Panc1 (cell line): ENCODE results near the gene KLHL26. TPM values are rescaled to one million over a fixed set of nuclear protein-coding genes. Genes with fewer than 3 reads are reported as not detected.

ENCODE experiments used
- ATAC-seq: fragments of 200-7000 bp; cut with Tn5 transposase; 2 replicates; pipeline ENCODE4 v1.9.1; 2020; ENCODE audit warnings: mild to moderate bottlenecking, moderate library complexity
- BruUV-seq: library from RNA; stranded (reverse); fragments of 400-500 nt; replicated peaks from 2 replicates; lab custom pipeline; 2021; lab: Mats Ljungman, UMichigan
- CTCF ChIA-PET: fragments of 300-600 bp; sonication (Branson Sonifier 250); formaldehyde crosslinking; loops from one replicate; lab custom pipeline; 2022; ENCODE audit warnings: antibody characterized with exemption; lab: Charles Lee
- POLR2A ChIA-PET: fragments of 300-600 bp; sonication (Branson Sonifier 250); formaldehyde crosslinking; loops from one replicate; lab custom pipeline; 2022; ENCODE audit warnings: antibody characterized with exemption; lab: Charles Lee
- DNase-seq: peaks from one replicate; pipeline ENCODE4 v3.0.0-alpha.2; 2010; ENCODE audit warnings: low read depth, low spot score
- H3K27ac ChIP-seq: 2 replicates; pipeline ENCODE4 v1.5.1; 2011; ENCODE audit warnings: mild to moderate bottlenecking, low read length, inconsistent platforms
- H3K27me3 ChIP-seq: fragments of 200-500 bp; sonication (Bioruptor generic); 2 replicates; pipeline ENCODE4 v1.6.0; 2014; ENCODE audit warnings: low read length, inconsistent platforms; ENCODE audit not compliant: control insufficient read depth, insufficient read depth
- H3K36me3 ChIP-seq: fragments of 200-500 bp; sonication (Bioruptor generic); 2 replicates; pipeline ENCODE4 v1.5.1; 2014; ENCODE audit warnings: inconsistent platforms, mild to moderate bottlenecking, low read length, moderate library complexity; ENCODE audit not compliant: control insufficient read depth, insufficient read depth
- H3K4me1 ChIP-seq: 2 replicates; pipeline ENCODE4 v1.5.1; 2011; ENCODE audit warnings: inconsistent platforms, mild to moderate bottlenecking, low read length, moderate library complexity; ENCODE audit not compliant: control insufficient read depth, insufficient read depth
- H3K4me3 ChIP-seq, 2 experiments: 2 replicates each; pipeline ENCODE4 v1.5.1; 2011 to 2012; ENCODE audit warnings: low read depth in 2 of 2, low read length in 2 of 2, mild to moderate bottlenecking in 2 of 2, inconsistent platforms in 1 of 2, moderate library complexity in 1 of 2
- H3K9me3 ChIP-seq: fragments of 200-500 bp; sonication (Bioruptor generic); 2 replicates; pipeline ENCODE4 v1.5.1; 2014; ENCODE audit warnings: low read depth, mild to moderate bottlenecking, inconsistent platforms, low read length, moderate library complexity; ENCODE audit not compliant: control insufficient read depth, insufficient read depth
- CTCF ChIP-seq: fragments of 450-650 bp; IDR thresholded peaks from 2 replicates; pipeline ENCODE4 v1.5.1; 2017; ENCODE audit warnings: mild to moderate bottlenecking
- POLR2AphosphoS5 ChIP-seq: IDR thresholded peaks from 2 replicates; pipeline ENCODE4 v1.6.1; 2012; ENCODE audit warnings: mild to moderate bottlenecking, low read depth, low read length, moderate library complexity
- REST ChIP-seq, 2 experiments: IDR thresholded peaks; 2 replicates each; pipeline ENCODE4 v1.6.1; 2011 to 2012; ENCODE audit warnings: low read depth in 2 of 2, control low read depth in 1 of 2, low read length in 1 of 2, mild to moderate bottlenecking in 1 of 2, moderate library complexity in 1 of 2; ENCODE audit not compliant: insufficient read depth in 1 of 2
- SIN3A ChIP-seq: IDR thresholded peaks from 2 replicates; pipeline ENCODE4 v1.6.1; 2012; ENCODE audit warnings: low read depth, mild to moderate bottlenecking, low read length, moderate library complexity, borderline replicate concordance; ENCODE audit not compliant: insufficient read depth
- TCF7L2 ChIP-seq: IDR thresholded peaks from 2 replicates; pipeline ENCODE4 v1.6.1; 2011; ENCODE audit warnings: mild to moderate bottlenecking, low read depth, low read length, inconsistent platforms
- in situ Hi-C: cut with HindIII; loops from 2 replicates; pipeline ENCODE4 v1.10.0; 2016; ENCODE audit warnings: low sequenced_read_pairs, low pct_unique_long_range_greater_than_20kb
- intact Hi-C: fragments of 100-400 bp; cut with micrococcal nuclease; formaldehyde crosslinking; loops from one replicate; pipeline ENCODE4 v1.10.0; 2022; ENCODE audit not compliant: unreplicated experiment
- total RNA-seq: library from RNA; stranded (reverse); gene quantifications from one replicate; pipeline ENCODE4 v1.2.1, GENCODE V29; 2021; ENCODE audit not compliant: unreplicated experiment

Gene KLHL26
- total RNA-seq, 1 experiment from 2014 or later, result 4.4 TPM

GRCh38 chr19:18710186-18710585, 73.4 kb downstream of the KLHL26 start:
- ChIA-PET CTCF (interaction anchor here (0.6 kb wide), 1 partner anchor 11 kb away, joined by 3 read pairs; no protein-coding TSS in a partner anchor), POLR2A (interaction anchor here (0.6 kb wide), 1 partner anchor 13 kb away, joined by 3 read pairs; no protein-coding TSS in a partner anchor)
- Histone ChIP-seq H3K27ac (no peak overlapping the region), H3K36me3 (no peaks in the 10 kb centered on the region), H3K4me3 (no peak overlapping the region), H3K27me3 (no peaks in the 10 kb centered on the region), H3K4me1 (no peaks in the 10 kb centered on the region), H3K9me3 (no peaks in the 10 kb centered on the region)
- no TSS peak for BruUV-seq
- no peak for TF ChIP-seq REST (IDR thresholded peaks at IDR 0.05; ENCODE audit: insufficient read depth in 1 of 2, low read depth in 2 of 2, low read length in 1 of 2)
- no peak for TF ChIP-seq CTCF
- no peak for TF ChIP-seq TCF7L2
- TF ChIP-seq SIN3A, result no peak
- no peak for TF ChIP-seq POLR2AphosphoS5
- in situ Hi-C loops, result no loop called here
- intact Hi-C loops, result no loop called here
- no peak for DNase-seq
- ATAC-seq, result no peak

- H3K9me3 ChIP-seq, result no peaks in the 10 kb centered on the region
- ChIA-PET POLR2A (interaction anchor here (0.7 kb wide), 1 partner anchor 411 kb away, joined by 3 read pairs; no protein-coding TSS in a partner anchor), CTCF (interaction anchor here (0.7 kb wide), 1 partner anchor 258 kb away, joined by 3 read pairs; no protein-coding TSS in a partner anchor)
- in situ Hi-C loops (no loop called here), intact Hi-C loops (no loop called here)
- TF ChIP-seq CTCF (no peak), REST (IDR thresholded peaks at IDR 0.05; ENCODE audit: insufficient read depth in 1 of 2, low read depth in 2 of 2, low read length in 1 of 2) (no peak), SIN3A (no peak), TCF7L2 (no peak), POLR2AphosphoS5 (no peak)
- no peak overlapping the region for H3K4me3 ChIP-seq
- DNase-seq (no peak), ATAC-seq (no peak)
- no peaks in the 10 kb centered on the region for H3K36me3 ChIP-seq
- no peaks in the 10 kb centered on the region for H3K4me1 ChIP-seq
- no peaks in the 10 kb centered on the region for H3K27me3 ChIP-seq
- no peak overlapping the region for H3K27ac ChIP-seq
- BruUV-seq, result no TSS peak
Observed at GRCh38 chr19:18710996-18711751, 74.3 kb downstream of the KLHL26 start.
